Fibroblast of the aortic adventitia (primary cell): ENCODE measurements around the gene FLRT1. TPM values are rescaled to one million over a fixed set of nuclear protein-coding genes. Genes with fewer than 3 reads are reported as not detected.

Experiments
- DNase-seq: peaks from one replicate; pipeline ENCODE4 v3.0.0-alpha.2; 2010; ENCODE audit warnings: low read depth
- H3K4me3 ChIP-seq: 2 replicates; pipeline ENCODE4 v1.5.1; 2011; ENCODE audit warnings: low read depth, mild to moderate bottlenecking, control low read depth, low read length, moderate library complexity
- total RNA-seq: library from RNA; depleted of rRNA; stranded (reverse); fragments of >200 nt; gene quantifications from 2 replicates; pipeline ENCODE4 v1.2.3, GENCODE V29; 2012; ENCODE audit warnings: low replicate concordance
- TF ChIP-seq, protein P1 (sequence below): IDR thresholded peaks from 2 replicates; pipeline ENCODE4 v1.5.1; 2011; ENCODE audit warnings: mild to moderate bottlenecking, low read length, control low read depth, inconsistent platforms; ENCODE audit not compliant: insufficient read depth

Gene FLRT1
- total RNA-seq, 1 donor = 0.18 TPM

DNA sequence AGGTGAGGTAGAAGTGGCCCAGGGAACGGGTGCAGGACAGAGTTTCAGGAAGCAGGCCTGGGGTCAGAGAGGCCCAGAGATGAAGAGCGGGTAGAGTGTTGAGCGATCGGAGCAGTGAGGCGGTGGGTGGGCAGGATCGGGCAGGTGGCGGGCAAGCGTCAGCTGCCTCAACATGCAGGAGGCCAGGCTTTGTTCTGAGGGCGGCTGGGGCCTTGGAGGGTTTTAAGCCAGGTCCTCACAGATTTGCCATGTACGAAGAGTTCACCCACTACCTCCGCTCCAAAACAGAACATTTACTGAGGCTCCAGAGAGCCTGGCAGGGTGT lies 29.4 kb downstream of the FLRT1 start:
- H3K4me3 ChIP-seq = no peak overlapping the region
- TF ChIP-seq, protein P1, sequence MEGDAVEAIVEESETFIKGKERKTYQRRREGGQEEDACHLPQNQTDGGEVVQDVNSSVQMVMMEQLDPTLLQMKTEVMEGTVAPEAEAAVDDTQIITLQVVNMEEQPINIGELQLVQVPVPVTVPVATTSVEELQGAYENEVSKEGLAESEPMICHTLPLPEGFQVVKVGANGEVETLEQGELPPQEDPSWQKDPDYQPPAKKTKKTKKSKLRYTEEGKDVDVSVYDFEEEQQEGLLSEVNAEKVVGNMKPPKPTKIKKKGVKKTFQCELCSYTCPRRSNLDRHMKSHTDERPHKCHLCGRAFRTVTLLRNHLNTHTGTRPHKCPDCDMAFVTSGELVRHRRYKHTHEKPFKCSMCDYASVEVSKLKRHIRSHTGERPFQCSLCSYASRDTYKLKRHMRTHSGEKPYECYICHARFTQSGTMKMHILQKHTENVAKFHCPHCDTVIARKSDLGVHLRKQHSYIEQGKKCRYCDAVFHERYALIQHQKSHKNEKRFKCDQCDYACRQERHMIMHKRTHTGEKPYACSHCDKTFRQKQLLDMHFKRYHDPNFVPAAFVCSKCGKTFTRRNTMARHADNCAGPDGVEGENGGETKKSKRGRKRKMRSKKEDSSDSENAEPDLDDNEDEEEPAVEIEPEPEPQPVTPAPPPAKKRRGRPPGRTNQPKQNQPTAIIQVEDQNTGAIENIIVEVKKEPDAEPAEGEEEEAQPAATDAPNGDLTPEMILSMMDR = no peak
- DNase-seq = no peak

DNA sequence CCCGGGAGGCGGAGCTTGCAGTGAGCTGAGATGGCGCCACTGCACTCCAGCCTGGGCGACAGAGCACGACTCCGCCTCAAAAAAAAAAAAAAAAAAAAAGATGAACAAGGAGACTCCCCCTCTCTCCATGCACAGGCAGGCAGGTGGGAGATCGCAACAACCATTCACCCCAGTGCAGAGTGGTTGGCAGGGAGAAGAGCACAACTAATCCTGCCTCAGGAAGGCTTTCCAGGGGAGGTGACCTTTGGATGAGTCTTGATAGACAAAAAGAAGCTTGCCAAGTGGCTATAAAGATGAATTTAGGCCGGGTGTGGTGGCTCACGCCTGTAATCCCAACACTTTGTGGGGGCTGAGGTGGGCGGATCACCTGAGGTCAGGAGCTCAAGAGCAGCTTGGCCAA lies 30.0 kb downstream of the FLRT1 start:
- no peak overlapping the region for H3K4me3 ChIP-seq
- TF ChIP-seq, protein P1 = no peak

DNA sequence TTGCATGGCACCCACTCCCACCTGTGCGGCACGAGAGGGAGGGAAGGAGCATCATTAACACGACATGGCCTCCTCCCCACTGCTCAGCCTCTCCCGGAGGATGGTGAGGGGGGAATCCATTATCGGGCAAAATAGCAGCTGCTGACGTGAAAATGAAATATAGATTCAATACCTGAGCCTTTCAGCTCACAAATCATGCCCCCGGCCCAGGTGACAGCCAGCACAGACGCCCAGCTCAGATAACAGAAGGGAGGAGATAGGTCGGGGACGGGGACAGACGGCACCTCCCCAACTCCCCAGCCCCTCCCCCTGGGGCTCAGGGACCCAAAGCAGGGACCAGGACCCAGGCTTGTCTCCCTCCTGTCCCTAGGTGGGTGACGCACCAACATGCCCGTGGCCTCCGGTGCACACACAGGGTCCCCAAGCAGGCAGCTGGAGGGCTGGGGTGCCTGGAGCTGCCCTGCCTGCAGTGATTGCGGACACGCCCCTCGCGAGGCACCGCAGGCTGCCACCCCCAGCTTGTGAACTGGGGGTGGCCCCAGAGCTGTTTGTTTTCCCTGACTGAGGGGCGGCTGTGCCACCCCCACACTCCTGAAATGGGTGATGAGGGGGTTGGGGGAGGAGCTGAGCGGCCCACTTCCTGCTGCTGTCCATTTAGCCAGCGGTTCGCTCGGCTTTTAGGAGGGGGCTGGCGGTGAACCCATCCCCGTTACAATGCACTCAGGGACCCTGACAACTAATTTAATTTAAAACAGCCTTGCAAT lies 31.7 kb downstream of the FLRT1 start:
- no peak for DNase-seq
- TF ChIP-seq, protein P1 = no peak
- H3K4me3 ChIP-seq = no peak overlapping the region

More for the DNA sequence above, 30.0 kb downstream of the FLRT1 start:
- DNase-seq = no peak

GRCh38 chr11:64068705-64069400 lies 33.1 kb downstream of the FLRT1 start:
- DNase-seq = no peak
- no peak overlapping the region for H3K4me3 ChIP-seq
- TF ChIP-seq, protein P1 = no peak

GRCh38 chr11:64069401-64070313 lies 33.9 kb downstream of the FLRT1 start:
- DNase-seq = no peak
- TF ChIP-seq, protein P1 = no peak
- no peak overlapping the region for H3K4me3 ChIP-seq

DNA sequence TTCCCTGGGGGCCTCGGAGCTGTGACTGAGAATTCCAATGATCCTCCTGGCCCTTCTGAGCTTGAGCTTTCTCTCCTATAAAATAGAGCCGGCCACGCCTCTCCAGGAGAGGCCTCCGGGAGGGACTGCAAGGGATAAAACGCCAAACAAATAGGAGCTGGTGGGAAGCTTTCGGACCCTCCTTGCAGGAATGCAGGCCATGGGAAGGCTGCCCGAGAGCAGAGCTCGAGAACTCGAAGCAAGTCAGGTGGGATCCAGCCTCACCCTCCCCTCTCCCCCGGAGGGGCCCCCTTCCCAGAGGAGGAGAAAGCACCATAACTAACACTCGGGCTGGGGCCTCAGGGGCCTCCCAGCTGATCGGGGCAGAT lies 34.6 kb downstream of the FLRT1 start:
- DNase-seq = no peak
- TF ChIP-seq, protein P1 = no peak
- no peak overlapping the region for H3K4me3 ChIP-seq
